RWPE1 (cell line): ENCODE results near the gene PFDN6.
"Not testable (repeated sequence)": the region's sequence is repeated elsewhere in the genome, so short reads cannot be mapped to it uniquely, and the experiment has no call there.

Source experiments
- CTCF ChIA-PET: fragments of 350-600 bp; sonication (Branson Sonifier 250); formaldehyde crosslinking; extraction: SDS; loops from one replicate; lab custom pipeline; 2021; lab: Yijun Ruan, JAX
- POLR2A ChIA-PET: fragments of 400-600 bp; formaldehyde crosslinking; extraction: SDS; loops from one replicate; lab custom pipeline; 2020; ENCODE audit warnings: antibody characterized with exemption; ENCODE audit not compliant: low non-redundant PET; lab: Yijun Ruan, JAX
- DNase-seq: peaks from one replicate; pipeline ENCODE4 v3.0.0; 2012; ENCODE audit warnings: low spot score
- H3K27ac ChIP-seq: fragments of 450-650 bp; 2 replicates; pipeline ENCODE4 v1.5.1; 2017
- TF ChIP-seq, protein P1 (sequence below): fragments of 450-650 bp; conservative IDR thresholded peaks from 2 replicates; pipeline ENCODE4 v1.5.1; 2017; ENCODE audit warnings: low read depth, mild to moderate bottlenecking

PFDN6 gene

DNA sequence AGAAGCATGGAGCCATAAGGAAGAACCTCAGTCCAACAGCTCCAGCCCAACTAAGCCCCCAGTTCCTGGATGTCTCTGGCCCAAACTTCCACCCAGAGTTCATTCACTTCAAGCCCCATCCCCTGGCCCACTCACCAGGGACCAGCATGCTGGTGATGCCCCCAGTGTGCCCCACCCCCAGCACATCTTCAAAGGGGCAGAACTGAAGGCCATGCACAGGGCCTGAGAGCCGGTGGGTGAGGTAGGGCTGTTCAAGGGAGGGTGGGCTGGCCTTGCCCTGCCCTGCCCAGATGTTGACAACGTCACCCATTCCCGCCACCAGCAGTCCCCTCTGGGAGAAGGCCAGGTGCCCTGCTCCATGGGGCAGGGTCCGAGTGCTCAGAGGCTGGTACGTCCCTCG is 8.9 kb upstream of the PFDN6 start:
- CTCF ChIA-PET: interaction anchor here (1.1 kb wide), 1 partner anchor 8 kb away, joined by 3 read pairs; the partner anchor contains the start of genes PFDN6 and WDR46
- DNase-seq: no peak
- POLR2A ChIA-PET: no interaction called here
- H3K27ac ChIP-seq: peak overlapping the region; percentile 95
- TF ChIP-seq, protein P1, sequence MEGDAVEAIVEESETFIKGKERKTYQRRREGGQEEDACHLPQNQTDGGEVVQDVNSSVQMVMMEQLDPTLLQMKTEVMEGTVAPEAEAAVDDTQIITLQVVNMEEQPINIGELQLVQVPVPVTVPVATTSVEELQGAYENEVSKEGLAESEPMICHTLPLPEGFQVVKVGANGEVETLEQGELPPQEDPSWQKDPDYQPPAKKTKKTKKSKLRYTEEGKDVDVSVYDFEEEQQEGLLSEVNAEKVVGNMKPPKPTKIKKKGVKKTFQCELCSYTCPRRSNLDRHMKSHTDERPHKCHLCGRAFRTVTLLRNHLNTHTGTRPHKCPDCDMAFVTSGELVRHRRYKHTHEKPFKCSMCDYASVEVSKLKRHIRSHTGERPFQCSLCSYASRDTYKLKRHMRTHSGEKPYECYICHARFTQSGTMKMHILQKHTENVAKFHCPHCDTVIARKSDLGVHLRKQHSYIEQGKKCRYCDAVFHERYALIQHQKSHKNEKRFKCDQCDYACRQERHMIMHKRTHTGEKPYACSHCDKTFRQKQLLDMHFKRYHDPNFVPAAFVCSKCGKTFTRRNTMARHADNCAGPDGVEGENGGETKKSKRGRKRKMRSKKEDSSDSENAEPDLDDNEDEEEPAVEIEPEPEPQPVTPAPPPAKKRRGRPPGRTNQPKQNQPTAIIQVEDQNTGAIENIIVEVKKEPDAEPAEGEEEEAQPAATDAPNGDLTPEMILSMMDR: no peak

DNA sequence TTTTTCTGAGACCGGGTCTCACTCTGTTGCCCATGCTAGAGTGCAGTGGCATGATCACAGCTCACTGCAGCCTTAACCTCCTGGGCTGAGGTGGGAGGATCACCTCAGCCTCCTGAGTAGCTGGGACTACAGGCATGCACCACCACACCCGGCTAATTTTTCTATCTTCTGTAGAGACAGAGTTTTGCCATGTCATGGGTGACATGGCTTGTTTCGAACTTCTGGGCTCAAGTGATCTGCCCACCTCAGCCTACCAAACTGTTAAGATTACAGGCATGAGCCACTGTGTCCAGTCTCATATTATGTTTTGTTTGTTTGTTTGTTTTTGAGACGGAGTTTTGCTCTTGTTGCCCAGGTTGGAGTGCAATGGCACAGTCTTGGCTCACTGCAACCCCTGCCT is 4.2 kb upstream of the PFDN6 start:
- DNase-seq, CTCF ChIA-PET, H3K27ac ChIP-seq, POLR2A ChIA-PET: not testable (repeated sequence)

DNA sequence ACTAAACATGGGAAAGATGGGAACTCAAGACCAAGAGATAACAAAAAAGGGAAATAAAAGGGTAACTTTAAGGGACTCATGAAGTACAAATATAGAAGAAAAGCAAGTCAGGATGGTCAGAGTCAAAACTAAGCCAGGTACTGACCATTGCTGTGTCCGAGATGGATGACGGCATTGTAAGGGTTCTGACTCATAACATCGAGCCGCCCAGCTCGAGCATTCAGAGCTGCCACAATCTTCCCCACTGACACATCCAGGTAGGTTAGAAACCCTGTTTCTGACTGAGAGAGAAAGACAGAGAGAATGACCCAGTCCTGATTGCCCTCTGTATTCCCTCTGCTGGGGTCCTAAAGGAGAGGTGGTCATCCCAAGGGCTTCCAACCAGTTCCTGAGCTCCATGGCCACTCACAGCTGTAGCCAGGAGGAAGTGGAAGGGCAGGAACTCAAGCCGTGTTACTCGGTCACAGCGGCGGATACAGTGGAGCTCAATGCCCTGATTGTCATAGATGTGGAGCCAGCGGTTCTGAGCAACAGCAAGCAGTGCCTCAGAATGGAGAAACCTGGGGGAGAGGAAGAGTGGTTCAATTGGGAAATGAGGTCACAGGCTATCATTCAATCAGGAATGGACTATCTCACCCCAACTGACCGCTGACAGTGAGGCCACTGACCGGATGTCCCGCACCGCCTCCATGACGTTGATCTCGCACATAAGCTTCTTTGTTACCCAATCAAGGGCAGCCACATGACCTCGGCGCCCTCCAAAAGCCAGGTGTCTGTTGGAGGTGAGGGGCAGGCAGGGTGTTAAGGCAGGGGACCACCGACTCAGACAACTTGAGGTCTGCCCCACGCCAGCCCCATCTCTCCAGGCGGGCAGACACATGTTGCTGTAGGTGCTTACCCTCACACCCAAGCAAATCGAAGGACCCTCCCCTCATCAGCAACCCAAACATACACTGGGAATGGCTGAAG is 2.2 kb upstream of the PFDN6 start:
- TF ChIP-seq, protein P1: no peak
- ChIA-PET CTCF (no interaction called here), POLR2A (no interaction called here)
- H3K27ac ChIP-seq: no peak overlapping the region
- DNase-seq: no peak

DNA sequence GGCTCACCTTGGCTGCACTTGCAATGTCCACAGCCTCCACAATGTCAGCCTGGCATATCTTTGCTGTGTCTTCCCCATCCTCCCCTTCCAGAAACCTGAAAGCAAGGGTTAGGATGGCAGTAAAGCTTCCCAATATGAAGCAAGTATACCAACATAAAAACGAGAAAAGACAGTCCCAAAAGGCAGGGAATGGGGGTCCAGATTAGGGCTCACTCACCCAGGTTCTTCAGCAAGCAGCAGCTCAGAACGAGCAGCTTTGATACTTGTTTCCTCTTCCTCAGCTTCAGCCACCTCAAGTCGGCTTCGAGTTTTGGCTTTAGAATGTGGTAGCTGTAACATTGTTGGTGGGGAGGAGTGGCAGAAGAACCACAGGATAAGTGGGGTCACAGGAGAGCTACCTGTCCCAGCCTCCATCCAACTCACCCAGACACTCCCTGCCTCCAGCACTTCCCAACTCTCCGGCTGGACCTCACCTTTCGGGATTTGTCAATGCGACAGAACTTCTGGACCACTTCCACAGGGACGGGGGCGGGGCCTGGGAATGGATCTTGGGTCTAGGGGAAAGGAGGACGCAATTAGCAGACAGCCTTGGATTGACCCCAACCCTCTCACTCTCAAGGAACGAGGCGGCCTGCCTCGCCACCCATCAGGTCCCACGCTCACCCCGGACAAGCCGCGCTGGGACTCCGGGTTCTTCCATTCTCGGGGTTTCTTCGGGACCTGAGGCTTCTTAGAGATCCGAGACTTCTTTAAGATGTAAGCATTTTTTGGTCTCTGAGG is 1.1 kb upstream of the PFDN6 start:
- H3K27ac ChIP-seq: peak overlapping the region; percentile 76
- POLR2A ChIA-PET: interaction anchor here (0.6 to 2.5 kb wide), 3 partner anchors 9 to 16 kb away, joined by 4 to 10 read pairs (median 6); partner anchors contain the start of genes RPS18 and VPS52
- TF ChIP-seq, protein P1: no peak
- CTCF ChIA-PET: interaction anchor here (0.6 to 1.2 kb wide), 5 partner anchors 8 to 402 kb away, joined by 3 to 8 read pairs (median 4); partner anchors contain the start of genes B3GALT4 and CUTA
- DNase-seq: no peak

DNA sequence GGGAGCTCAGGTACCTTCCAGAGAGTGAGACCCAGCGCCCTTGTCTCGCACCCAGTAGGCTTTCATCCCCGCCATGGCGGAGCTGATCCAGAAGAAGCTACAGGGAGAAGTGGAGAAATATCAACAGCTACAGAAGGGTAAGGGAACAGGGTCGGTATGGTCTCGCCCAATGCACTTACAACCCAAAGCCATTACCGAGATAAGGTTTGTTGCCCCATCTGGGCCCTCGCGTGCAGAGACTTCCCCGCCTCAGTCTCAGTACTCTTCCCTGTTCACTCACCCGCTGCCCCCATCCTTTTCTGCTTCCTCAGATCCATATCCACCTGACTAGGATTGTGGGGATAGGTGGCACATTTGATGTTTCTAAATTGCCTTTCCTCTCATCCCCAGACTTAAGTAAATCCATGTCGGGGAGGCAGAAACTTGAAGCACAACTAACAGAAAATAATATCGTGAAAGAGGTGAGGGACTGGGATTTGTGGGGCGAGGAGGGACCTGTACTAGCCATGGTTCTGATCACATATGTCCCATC is 449 bp downstream of the PFDN6 start:
- TF ChIP-seq, protein P1: no peak
- DNase-seq: no peak
- ChIA-PET CTCF (interaction anchor here (1.0 kb wide), 1 partner anchor 13 kb away, joined by 6 read pairs; the partner anchor contains the start of gene B3GALT4), POLR2A (interaction anchor here (0.6 to 2.5 kb wide), 2 partner anchors 18 to 28 kb away, joined by 3 to 10 read pairs; partner anchors contain the start of genes RPS18, VPS52 and ZBTB22)
- peak overlapping the region; percentile 76 for H3K27ac ChIP-seq

DNA sequence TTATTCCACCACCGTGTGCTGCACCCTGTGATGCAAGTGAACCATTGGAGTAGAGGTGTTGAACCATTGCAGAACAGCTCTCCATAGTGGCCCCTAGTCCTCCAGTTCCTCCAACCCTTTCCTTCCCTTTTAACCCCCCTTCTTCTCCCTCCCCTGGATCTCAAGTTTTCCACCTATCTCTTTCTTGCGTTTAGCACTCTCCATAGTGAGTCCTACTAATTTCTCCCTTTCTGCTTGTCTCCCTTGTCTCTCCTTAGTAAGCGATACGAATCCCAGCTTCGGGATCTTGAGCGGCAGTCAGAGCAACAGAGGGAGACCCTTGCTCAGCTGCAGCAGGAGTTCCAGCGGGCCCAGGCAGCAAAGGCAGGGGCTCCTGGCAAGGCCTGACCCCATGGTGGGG is 1.1 kb downstream of the PFDN6 start:
- H3K27ac ChIP-seq: peak overlapping the region; percentile 76
- CTCF ChIA-PET: no interaction called here
- TF ChIP-seq, protein P1: no peak
- DNase-seq: no peak
- POLR2A ChIA-PET: interaction anchor here (2.5 kb wide), 1 partner anchor 18 kb away, joined by 10 read pairs; the partner anchor contains the start of genes RPS18 and VPS52
